Epidermal melanocyte (primary cell): ENCODE data around the gene CALU.

Source experiments
- DNase-seq: peaks from one replicate; pipeline ENCODE4 v3.0.0; 2011; ENCODE audit warnings: low spot score; ENCODE audit not compliant: insufficient read length

The CALU gene

GRCh38 chr7:128724743-128725142 lies 14.4 kb upstream of the CALU start:
- DNase-seq: no peak

GRCh38 chr7:128725531-128725930 lies 13.6 kb upstream of the CALU start:
- DNase-seq: no peak

GRCh38 chr7:128726059-128726736 lies 13.0 kb upstream of the CALU start:
- DNase-seq: no peak

- no peak for DNase-seq
Measured at GRCh38 chr7:128726737-128727072, 12.5 kb upstream of the CALU start.

- DNase-seq: no peak
Measured at GRCh38 chr7:128727239-128727638, 11.9 kb upstream of the CALU start.

- DNase-seq: no peak
Measured at GRCh38 chr7:128728598-128728997, 10.6 kb upstream of the CALU start.

- DNase-seq: no peak
Measured at GRCh38 chr7:128729494-128729893, 9.7 kb upstream of the CALU start.

- DNase-seq: no peak
Measured at GRCh38 chr7:128731184-128731583, 8.0 kb upstream of the CALU start.

GRCh38 chr7:128732521-128733277 lies 6.5 kb upstream of the CALU start:
- DNase-seq: no peak

GRCh38 chr7:128733278-128733645 lies 5.9 kb upstream of the CALU start:
- no peak for DNase-seq

GRCh38 chr7:128734890-128735289 lies 4.3 kb upstream of the CALU start:
- no peak for DNase-seq

GRCh38 chr7:128735436-128735835 lies 3.7 kb upstream of the CALU start:
- no peak for DNase-seq

- no peak for DNase-seq
Measured at GRCh38 chr7:128737441-128737840, 1.7 kb upstream of the CALU start.

- no peak for DNase-seq
Measured at GRCh38 chr7:128737867-128738385, 1.2 kb upstream of the CALU start.

GRCh38 chr7:128738570-128739047 lies 550 bp upstream of the CALU start:
- DNase-seq: no peak

GRCh38 chr7:128739990-128740682 lies 977 bp downstream of the CALU start:
- no peak for DNase-seq

- DNase-seq: no peak
Measured at GRCh38 chr7:128740996-128741395, 1.8 kb downstream of the CALU start.

- no peak for DNase-seq
Measured at GRCh38 chr7:128741491-128741890, 2.3 kb downstream of the CALU start.

- DNase-seq: peak; percentile 33
Measured at GRCh38 chr7:128742206-128742605, 3.0 kb downstream of the CALU start.

- no peak for DNase-seq
Measured at GRCh38 chr7:128743112-128743772, 4.1 kb downstream of the CALU start.

GRCh38 chr7:128744366-128744905 lies 5.3 kb downstream of the CALU start:
- DNase-seq: no peak
